T-helper 2 cell (primary cell): ENCODE results near the gene B9D1.
A peak's percentile ranks its signal among the peaks of the same experiment; 100 is the strongest.
"Not testable (repeated sequence)": the region's sequence is repeated elsewhere in the genome, so short reads cannot be mapped to it uniquely, and the experiment has no call there.

Source experiments
- DNase-seq, 5 experiments: peaks; one replicate each; pipeline versions ENCODE4 v3.0.0 to v3.0.0-alpha.2; 2012 to 2022

Gene B9D1

GRCh38 chr17:19357351-19357750 is 5.2 kb downstream of the B9D1 start:
- DNase-seq = no peak

GRCh38 chr17:19354748-19355147 is 7.8 kb downstream of the B9D1 start:
- no peak for DNase-seq

GRCh38 chr17:19353401-19353800 is 9.1 kb downstream of the B9D1 start:
- DNase-seq = not testable (repeated sequence)

GRCh38 chr17:19348806-19349205 is 13.7 kb downstream of the B9D1 start:
- no peak for DNase-seq

- DNase-seq = no peak
These were observed 14.4 kb downstream of the B9D1 start for GRCh38 chr17:19348081-19348650.

GRCh38 chr17:19347323-19348080 is 15.0 kb downstream of the B9D1 start:
- no peak for DNase-seq

GRCh38 chr17:19346351-19347255 is 15.9 kb downstream of the B9D1 start:
- no peak for DNase-seq

- no peak for DNase-seq
These were observed 16.8 kb downstream of the B9D1 start for GRCh38 chr17:19345486-19346350.

GRCh38 chr17:19345067-19345460 is 17.5 kb downstream of the B9D1 start:
- no peak for DNase-seq

- no peak for DNase-seq
These were observed 18.0 kb downstream of the B9D1 start for GRCh38 chr17:19344311-19345066.

GRCh38 chr17:19343671-19344151 is 18.8 kb downstream of the B9D1 start:
- no peak for DNase-seq

GRCh38 chr17:19343256-19343630 is 19.3 kb downstream of the B9D1 start:
- no peak for DNase-seq

GRCh38 chr17:19342611-19343255 is 19.8 kb downstream of the B9D1 start:
- DNase-seq = no peak

GRCh38 chr17:19341641-19342610 is 20.6 kb downstream of the B9D1 start:
- no peak for DNase-seq

- DNase-seq = no peak
These were observed 21.3 kb downstream of the B9D1 start for GRCh38 chr17:19341211-19341631.

- DNase-seq = no peak
These were observed 23.1 kb downstream of the B9D1 start for GRCh38 chr17:19339341-19339815.

GRCh38 chr17:19338031-19338990 is 24.2 kb downstream of the B9D1 start:
- peak; percentile 30 to 74 (median 35) for DNase-seq

GRCh38 chr17:19337712-19338023 is 24.9 kb downstream of the B9D1 start:
- DNase-seq = no peak
